ENCODE data around the gene DPF3. TPM values are rescaled to one million over a fixed set of nuclear protein-coding genes. Genes with fewer than 3 reads are reported as not detected.
"Not testable (repeated sequence)": the region's sequence is repeated elsewhere in the genome, so short reads cannot be mapped to it uniquely, and the experiment has no call there.

The DPF3 gene
- total RNA-seq, 1 donor from 2014 or later = 0.11 TPM

DNA sequence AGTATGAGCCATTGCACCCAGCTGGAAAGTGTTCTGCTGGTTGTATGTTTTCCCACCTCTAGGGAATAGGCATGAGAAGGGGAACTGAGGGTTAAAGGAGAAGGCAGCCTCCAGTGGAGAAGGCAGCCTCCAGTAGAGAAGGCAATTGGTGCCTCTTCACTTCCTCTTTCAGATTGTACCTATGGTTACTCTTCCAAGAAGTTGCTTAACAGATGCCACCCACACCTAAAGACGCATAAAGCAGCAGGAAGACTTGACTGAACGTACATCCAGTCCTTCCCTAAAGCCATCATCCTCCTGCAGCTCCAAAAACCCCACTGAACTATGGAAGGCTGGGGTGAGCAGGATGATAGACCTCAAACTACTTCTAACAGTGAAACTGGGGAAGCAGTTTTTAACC lies 13.1 kb downstream of the DPF3 start:
- Histone ChIP-seq H3K4me1 (no peaks in the 10 kb centered on the region), H3K4me3 (no peak overlapping the region), H3K36me3 (no peaks in the 10 kb centered on the region), H3K9me3 (no peaks in the 10 kb centered on the region), H3K27me3 (no peaks in the 10 kb centered on the region), H3K27ac (no peak overlapping the region)
- intact Hi-C loops (cut with DNase I) = no loop called here
- TF ChIP-seq, protein P1, sequence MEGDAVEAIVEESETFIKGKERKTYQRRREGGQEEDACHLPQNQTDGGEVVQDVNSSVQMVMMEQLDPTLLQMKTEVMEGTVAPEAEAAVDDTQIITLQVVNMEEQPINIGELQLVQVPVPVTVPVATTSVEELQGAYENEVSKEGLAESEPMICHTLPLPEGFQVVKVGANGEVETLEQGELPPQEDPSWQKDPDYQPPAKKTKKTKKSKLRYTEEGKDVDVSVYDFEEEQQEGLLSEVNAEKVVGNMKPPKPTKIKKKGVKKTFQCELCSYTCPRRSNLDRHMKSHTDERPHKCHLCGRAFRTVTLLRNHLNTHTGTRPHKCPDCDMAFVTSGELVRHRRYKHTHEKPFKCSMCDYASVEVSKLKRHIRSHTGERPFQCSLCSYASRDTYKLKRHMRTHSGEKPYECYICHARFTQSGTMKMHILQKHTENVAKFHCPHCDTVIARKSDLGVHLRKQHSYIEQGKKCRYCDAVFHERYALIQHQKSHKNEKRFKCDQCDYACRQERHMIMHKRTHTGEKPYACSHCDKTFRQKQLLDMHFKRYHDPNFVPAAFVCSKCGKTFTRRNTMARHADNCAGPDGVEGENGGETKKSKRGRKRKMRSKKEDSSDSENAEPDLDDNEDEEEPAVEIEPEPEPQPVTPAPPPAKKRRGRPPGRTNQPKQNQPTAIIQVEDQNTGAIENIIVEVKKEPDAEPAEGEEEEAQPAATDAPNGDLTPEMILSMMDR (IDR thresholded peaks at IDR 0.05) = no peak
- no peak for DNase-seq (ENCODE audit: low spot score in 2 of 2)

DNA sequence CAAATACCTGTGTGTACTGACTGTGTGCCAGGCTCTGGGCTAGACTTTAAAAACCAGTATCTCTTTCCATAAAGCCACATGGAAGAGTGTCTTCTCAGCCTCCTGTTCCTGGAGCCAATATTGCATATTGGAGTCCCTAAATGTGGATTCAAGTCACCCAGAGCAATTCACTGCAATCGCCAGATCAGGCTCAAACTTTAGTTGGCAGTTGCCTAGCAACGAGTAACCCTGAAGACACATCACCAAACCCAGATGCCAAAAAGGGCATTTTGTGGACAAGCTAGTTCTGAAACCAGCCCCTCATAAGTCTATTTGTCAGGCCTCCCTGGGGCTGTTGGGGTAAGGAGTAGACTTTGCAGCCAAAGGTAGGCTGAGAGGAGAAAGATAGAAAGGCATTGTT lies 13.7 kb downstream of the DPF3 start:
- DNase-seq (ENCODE audit: low spot score in 2 of 2) = no peak
- Histone ChIP-seq H3K4me1 (no peaks in the 10 kb centered on the region), H3K9me3 (no peaks in the 10 kb centered on the region), H3K4me3 (no peak overlapping the region), H3K36me3 (no peaks in the 10 kb centered on the region), H3K27ac (no peak overlapping the region), H3K27me3 (no peaks in the 10 kb centered on the region)
- intact Hi-C loops (cut with DNase I) = no loop called here
- TF ChIP-seq, protein P1 (IDR thresholded peaks at IDR 0.05) = no peak

DNA sequence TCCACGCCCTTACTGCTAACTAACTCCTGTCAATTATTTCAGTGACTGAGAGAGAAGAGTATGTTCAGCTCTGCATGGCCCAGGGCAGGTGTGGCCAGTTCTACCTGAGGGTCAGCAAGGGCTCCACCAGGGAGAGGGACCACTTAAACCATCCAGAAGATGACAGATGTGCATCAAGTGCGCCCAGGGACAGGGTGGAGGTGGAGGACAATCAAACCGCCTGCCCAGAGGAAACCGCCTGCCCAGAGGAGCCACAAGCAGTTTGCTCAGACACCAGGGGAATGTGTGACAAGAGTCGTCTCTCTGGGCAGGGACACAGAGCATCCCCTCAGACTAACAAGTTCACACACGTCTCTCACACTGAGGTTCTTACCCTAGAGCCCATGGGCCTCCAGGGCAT lies 14.5 kb downstream of the DPF3 start:
- H3K9me3 ChIP-seq = no peaks in the 10 kb centered on the region
- H3K27ac ChIP-seq = no peak overlapping the region
- no peaks in the 10 kb centered on the region for H3K27me3 ChIP-seq
- DNase-seq (ENCODE audit: low spot score in 2 of 2) = no peak
- no peak overlapping the region for H3K4me3 ChIP-seq
- no peaks in the 10 kb centered on the region for H3K36me3 ChIP-seq
- no peaks in the 10 kb centered on the region for H3K4me1 ChIP-seq
- intact Hi-C loops (cut with DNase I) = no loop called here
- TF ChIP-seq, protein P1 (IDR thresholded peaks at IDR 0.05) = no peak

DNA sequence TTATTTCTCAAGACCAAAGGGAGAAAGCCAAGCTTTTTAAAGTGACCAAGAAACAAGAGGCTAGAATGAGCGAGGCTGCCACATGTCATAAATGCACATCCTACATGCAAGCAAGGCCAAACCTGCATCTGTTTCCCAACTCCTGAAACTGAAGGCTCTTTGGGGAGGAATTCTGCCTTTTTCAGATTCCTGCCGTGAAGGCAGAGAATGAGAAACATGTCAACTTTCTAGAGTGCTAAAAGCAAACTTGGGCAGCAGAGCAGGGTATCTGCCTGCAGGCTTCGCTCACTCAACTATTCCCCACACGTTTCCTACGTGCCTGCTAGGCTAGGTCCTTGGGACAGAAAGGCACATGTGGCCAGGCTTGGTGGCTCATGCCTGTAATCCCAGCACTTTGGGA lies 15.2 kb downstream of the DPF3 start:
- Histone ChIP-seq H3K27me3 (no peaks in the 10 kb centered on the region), H3K27ac (no peak overlapping the region), H3K36me3 (no peaks in the 10 kb centered on the region), H3K9me3 (no peaks in the 10 kb centered on the region), H3K4me1 (no peaks in the 10 kb centered on the region), H3K4me3 (no peak overlapping the region)
- intact Hi-C loops (cut with DNase I) = no loop called here
- TF ChIP-seq, protein P1 (IDR thresholded peaks at IDR 0.05) = no peak
- DNase-seq (ENCODE audit: low spot score in 2 of 2) = no peak

DNA sequence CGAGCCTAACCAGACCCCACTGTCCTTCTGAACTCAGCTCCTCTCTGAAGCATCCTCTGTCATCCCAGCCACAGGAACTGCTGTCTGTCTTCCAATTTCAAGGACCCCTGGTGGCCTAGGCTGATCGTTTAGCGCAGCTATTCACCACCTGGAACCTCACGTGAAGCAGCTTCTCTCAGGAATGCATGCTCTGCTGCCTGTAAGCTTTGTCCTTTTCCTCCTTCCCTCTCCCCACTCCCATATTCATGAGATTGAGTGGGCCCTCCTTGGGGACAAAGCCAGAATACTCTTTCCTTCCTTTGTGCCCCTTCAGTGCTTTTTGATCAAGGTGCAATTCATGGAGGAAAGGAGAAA lies 17.2 kb downstream of the DPF3 start:
- H3K36me3 ChIP-seq = no peaks in the 10 kb centered on the region
- no peak overlapping the region for H3K4me3 ChIP-seq
- H3K9me3 ChIP-seq = no peaks in the 10 kb centered on the region
- no peak for DNase-seq (ENCODE audit: low spot score in 2 of 2)
- intact Hi-C loops (cut with DNase I) = no loop called here
- no peak overlapping the region for H3K27ac ChIP-seq
- TF ChIP-seq, protein P1 (IDR thresholded peaks at IDR 0.05) = no peak
- no peaks in the 10 kb centered on the region for H3K4me1 ChIP-seq
- H3K27me3 ChIP-seq = no peaks in the 10 kb centered on the region

DNA sequence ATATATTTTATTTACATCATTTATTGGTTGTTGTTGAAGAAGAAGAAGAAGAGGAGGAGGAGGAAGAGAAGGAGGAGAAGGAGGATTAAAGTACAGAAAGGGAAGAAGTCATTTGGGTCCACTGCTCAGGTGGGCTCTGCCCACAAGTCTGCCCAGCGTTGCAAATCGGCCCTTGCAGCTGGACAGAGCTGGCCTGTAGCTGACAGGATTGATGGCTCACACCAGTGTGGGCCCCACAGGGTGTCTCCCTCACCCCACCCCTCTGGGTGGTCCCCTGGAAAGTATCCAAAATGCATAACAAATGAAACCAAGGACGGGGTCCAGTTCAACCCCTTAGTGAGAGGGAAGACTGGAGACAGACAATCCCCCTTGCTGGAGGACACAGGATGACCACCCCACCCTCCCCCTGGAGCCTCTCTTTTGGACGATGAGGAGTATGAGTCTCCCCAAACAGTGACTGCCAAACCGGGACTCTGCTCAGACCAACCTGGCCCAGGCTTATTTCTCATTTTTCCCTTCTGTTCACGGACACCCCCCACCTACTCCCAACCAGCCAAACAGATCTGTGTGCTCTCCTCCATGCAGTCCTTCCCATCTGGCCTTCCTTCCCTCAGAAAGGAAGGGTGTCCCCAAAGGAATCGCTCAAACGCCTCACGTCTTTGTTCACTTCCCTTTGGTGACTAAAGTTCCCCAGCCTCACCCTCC lies 17.7 kb downstream of the DPF3 start:
- TF ChIP-seq, protein P1 (IDR thresholded peaks at IDR 0.05) = no peak
- H3K27me3 ChIP-seq = no peaks in the 10 kb centered on the region
- H3K36me3 ChIP-seq = no peaks in the 10 kb centered on the region
- no peak overlapping the region for H3K27ac ChIP-seq
- H3K4me1 ChIP-seq = no peaks in the 10 kb centered on the region
- no peak overlapping the region for H3K4me3 ChIP-seq
- no peak for DNase-seq (ENCODE audit: low spot score in 2 of 2)
- no peaks in the 10 kb centered on the region for H3K9me3 ChIP-seq
- intact Hi-C loops (cut with DNase I) = no loop called here

DNA sequence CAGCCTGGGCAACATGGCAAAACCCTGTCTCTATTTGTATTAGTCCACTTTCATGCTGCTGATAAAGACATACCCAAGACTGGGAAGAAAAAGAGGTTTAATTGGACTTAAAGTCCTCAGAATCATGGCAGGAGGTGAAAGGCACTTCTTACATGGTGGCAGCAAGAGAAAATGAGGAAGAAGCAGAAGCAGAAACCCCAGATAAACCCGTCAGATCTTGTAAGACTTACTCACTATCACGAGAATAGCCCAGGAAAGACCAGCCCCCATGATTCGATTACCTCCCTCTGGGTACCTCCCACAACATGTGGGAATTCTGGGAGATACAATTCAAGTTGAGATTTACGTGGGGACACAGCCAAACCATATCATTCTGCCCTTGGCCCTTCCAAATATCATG lies 23.0 kb downstream of the DPF3 start:
- DNase-seq (ENCODE audit: low spot score in 2 of 2); H3K4me1 ChIP-seq; H3K27ac ChIP-seq; H3K36me3 ChIP-seq; intact Hi-C loops (cut with DNase I); H3K9me3 ChIP-seq; H3K4me3 ChIP-seq; H3K27me3 ChIP-seq: not testable (repeated sequence)

Data from ascending aorta (tissue), 2 donors.